GM20000 (cell line): ENCODE measurements around the gene PLA2G4C.

Experiments
- DNase-seq: peaks from one replicate; pipeline ENCODE4 v3.0.0; 2012; ENCODE audit warnings: low spot score
- CTCF ChIP-seq: IDR thresholded peaks from 2 replicates; pipeline ENCODE4 v1.5.1; 2012; ENCODE audit warnings: mild to moderate bottlenecking, control low read depth; ENCODE audit errors: extremely low read depth, missing control alignments

The PLA2G4C gene

DNA sequence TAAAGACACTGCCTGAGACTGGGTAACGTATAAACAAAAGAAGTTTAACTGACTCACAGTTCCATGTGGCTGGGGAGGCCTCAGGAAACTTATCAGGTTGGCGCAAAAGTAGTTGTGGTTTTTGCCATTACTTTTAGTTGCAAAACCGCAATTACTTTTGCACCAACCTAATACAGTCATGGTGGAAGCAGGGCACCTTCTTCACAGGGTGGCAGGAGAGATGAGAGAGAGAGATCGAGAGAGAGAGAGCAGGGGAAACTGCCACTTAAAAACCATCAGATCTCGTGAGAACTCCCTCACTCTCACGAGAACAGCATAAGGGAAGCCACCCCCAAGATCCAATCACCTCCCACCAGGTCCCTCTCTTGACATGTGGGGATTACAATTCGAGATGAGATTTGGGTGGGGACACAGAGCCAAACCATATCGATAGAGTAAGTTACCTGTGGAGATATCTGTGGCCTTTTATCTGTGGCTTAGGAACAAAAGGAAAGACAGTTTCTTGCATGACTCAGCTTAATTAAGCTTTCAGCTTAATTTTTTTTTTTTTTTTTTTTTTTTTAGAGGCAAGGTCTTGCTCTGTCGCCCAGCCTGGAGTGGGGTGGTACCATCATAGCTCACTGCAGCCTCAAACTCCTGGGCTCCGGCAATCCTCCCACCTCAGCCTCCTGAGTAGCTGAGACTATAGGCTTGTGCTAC is 59.1 kb downstream of the PLA2G4C start:
- DNase-seq: no peak
- TF ChIP-seq CTCF: no peak

- DNase-seq: no peak
- no peak for TF ChIP-seq CTCF
Observed at GRCh38 chr19:48044561-48044960, 66.1 kb downstream of the PLA2G4C start.

DNA sequence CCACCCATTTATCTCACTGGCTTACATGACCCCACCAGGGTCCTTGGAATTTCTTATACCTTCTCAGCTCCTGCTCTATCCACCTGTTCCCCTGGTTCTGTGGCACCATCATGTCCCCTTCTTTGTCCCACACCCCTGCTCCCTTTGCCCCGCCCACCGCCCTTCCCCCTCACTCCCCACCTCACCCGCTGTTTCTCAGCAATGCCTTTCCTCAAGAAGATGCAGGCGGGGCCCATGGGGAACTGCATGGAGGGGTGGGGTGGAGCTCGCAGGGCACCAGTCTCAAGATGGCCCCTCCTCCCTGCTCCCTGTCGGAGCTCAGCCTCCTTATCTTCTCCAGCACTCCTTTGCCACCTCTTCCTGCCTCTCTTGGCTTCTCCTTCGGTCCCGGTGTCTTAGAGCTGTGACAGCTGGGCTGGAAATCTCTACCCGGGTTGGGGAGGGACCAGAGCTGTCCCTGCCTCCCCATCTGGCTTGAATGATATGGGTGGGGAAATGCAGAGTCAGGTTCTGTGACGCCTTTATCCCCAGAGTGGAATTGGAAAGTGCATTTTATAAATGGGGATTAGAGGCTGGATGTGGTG is 66.8 kb downstream of the PLA2G4C start, which contains the start of gene CABP5:
Gene CABP5, minus strand, starts transcription at position 405 of the 584 bp plus-strand sequence. Its CDS starts 157 bp downstream, at position 248.
- no peak for TF ChIP-seq CTCF
- DNase-seq: no peak

DNA sequence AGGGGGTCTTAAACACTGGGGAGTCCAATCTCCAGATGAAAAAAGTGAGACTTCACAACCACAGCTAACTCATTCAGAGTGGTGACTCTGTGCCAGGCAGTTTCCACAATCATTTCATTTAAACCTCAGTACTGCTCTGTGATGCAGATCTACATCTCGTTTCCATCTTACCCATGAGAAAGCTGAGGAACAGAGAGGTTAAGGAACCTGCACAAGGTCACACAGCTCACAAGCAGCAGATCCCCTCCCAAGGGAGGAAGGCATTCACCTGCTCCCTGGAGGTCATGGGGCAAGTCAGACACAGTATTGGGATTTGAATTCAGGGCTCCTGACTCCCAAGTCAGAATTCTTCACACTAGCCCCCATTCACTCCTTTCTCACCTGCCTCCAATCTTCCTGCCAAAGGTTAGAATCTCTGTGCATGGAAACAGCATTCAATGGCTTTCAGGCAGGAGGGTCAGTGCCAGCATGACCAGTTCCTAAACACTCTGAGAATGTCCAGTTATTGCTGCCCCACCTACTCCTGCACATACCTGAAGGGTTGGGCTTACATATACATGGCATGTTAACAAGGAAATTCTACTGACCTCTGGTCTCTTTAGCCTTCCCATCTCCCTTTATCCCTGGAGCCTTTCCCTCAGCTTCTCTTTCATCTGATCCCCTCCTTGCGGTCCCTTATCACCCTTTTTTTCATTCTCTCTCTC is 68.6 kb downstream of the PLA2G4C start:
- no peak for TF ChIP-seq CTCF
- DNase-seq: no peak

GRCh38 chr19:48036765-48037164 is 73.9 kb downstream of the PLA2G4C start:
- TF ChIP-seq CTCF: no peak
- no peak for DNase-seq

- no peak for TF ChIP-seq CTCF
- no peak for DNase-seq
Observed at GRCh38 chr19:48033604-48034003, 77.0 kb downstream of the PLA2G4C start.

- no peak for TF ChIP-seq CTCF
- no peak for DNase-seq
Observed at GRCh38 chr19:48030073-48030472, 80.5 kb downstream of the PLA2G4C start.
